ENCODE data around the gene CLEC4E. TPM values are rescaled to one million over a fixed set of nuclear protein-coding genes. Genes with fewer than 3 reads are reported as not detected.
"Not testable (repeated sequence)": the region's sequence is repeated elsewhere in the genome, so short reads cannot be mapped to it uniquely, and the experiment has no call there.

Gene CLEC4E
- total RNA-seq, 6 experiments from 2014 or later = 0.42 to 3.1 (median 0.99) TPM

DNA sequence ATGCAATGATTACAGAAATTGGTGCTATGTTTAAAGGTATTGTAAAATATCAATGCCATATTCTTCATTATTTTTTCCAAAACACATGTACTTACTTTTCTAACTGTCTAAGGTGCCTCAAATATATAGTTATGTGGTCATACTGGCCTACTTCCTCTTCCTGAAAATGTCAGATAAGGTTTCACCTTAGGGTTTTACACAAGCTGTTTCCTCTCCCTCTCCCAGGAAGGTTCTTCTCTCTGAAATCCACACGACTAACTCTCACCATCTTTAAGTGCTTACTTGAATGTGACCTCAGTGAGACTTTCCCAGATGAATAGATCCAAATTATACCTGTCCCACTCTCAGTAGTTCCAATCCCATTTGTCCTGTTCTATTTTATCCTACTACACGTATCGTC, 39.0 kb downstream of the CLEC4E start:
- Histone ChIP-seq H3K27me3 (no peaks in the 10 kb centered on the region), H3K9me3 (no peaks in the 10 kb centered on the region), H3K36me3 (no peaks in the 10 kb centered on the region), H3K27ac (no peak overlapping the region), H3K4me3 (no peak overlapping the region), H3K4me1 (no peaks in the 10 kb centered on the region)
- TF ChIP-seq, protein P1, sequence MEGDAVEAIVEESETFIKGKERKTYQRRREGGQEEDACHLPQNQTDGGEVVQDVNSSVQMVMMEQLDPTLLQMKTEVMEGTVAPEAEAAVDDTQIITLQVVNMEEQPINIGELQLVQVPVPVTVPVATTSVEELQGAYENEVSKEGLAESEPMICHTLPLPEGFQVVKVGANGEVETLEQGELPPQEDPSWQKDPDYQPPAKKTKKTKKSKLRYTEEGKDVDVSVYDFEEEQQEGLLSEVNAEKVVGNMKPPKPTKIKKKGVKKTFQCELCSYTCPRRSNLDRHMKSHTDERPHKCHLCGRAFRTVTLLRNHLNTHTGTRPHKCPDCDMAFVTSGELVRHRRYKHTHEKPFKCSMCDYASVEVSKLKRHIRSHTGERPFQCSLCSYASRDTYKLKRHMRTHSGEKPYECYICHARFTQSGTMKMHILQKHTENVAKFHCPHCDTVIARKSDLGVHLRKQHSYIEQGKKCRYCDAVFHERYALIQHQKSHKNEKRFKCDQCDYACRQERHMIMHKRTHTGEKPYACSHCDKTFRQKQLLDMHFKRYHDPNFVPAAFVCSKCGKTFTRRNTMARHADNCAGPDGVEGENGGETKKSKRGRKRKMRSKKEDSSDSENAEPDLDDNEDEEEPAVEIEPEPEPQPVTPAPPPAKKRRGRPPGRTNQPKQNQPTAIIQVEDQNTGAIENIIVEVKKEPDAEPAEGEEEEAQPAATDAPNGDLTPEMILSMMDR (IDR thresholded peaks at IDR 0.05) = no peak
- no peak for TF ChIP-seq POLR2A (IDR thresholded peaks at IDR 0.05)
- 65% methylated on average over 3 of the region's 3 CpGs for WGBS (ENCODE audit: insufficient coverage, low coverage, low lambda C conversion rate, missing lambda C conversion rate)
- DNase-seq (no peak), ATAC-seq (no peak)
- intact Hi-C loops (cut with DNase I) = no loop called here

DNA sequence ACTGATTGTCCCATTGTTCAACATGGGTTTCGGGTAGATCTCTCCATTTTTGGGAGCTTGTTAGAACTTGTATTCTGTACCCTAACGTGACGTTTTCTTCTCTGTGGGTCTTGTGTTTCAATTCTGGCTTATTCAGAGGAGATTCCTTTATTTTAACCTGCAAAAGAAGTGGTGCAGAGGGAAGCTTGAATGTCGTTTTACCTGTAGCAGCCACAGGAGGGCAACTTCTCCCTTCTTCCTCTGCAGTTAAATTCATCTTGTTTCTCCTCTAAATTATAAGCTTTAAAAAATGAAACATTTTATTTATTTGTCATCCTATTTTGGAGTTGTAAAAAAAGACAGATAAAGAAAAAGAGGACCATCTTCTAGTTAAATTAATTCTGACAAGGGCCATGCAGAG, 41.1 kb downstream of the CLEC4E start:
- Histone ChIP-seq H3K36me3 (no peaks in the 10 kb centered on the region), H3K4me3 (no peak overlapping the region), H3K4me1 (no peaks in the 10 kb centered on the region), H3K27ac (no peak overlapping the region), H3K27me3 (no peaks in the 10 kb centered on the region), H3K9me3 (no peaks in the 10 kb centered on the region)
- TF ChIP-seq POLR2A (IDR thresholded peaks at IDR 0.05) = no peak
- TF ChIP-seq, protein P1 (IDR thresholded peaks at IDR 0.05) = no peak
- ATAC-seq (no peak), DNase-seq (no peak)
- 33% methylated on average over 4 of the region's 4 CpGs for WGBS (ENCODE audit: insufficient coverage, low coverage, low lambda C conversion rate, missing lambda C conversion rate)
- intact Hi-C loops (cut with DNase I) = no loop called here

DNA sequence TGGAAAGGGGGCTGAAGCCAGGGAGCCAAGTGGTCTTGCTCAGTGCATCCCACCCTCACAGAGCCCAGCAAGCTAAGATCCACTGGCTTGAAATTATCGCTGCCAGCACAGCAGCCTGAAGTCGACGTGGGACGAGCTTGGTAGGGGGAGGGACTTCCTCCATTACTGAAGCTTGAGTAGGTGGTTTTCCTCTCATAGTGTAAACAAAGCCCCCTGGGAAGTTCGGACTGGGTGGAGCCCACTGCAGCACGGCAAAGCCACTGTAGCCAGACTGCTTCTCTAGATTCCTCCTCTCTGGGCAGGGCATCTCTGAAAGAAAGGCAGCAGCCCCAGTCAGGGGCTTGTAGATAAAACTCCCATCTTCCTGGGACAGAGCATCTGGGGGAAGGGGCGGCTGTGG, 44.6 kb downstream of the CLEC4E start:
- WGBS (ENCODE audit: insufficient coverage, low coverage, low lambda C conversion rate, missing lambda C conversion rate) = no CpG with 5 or more reads among the region's 7 CpGs
- DNase-seq; H3K36me3 ChIP-seq; intact Hi-C loops (cut with DNase I); H3K27me3 ChIP-seq; H3K27ac ChIP-seq; H3K4me1 ChIP-seq; H3K9me3 ChIP-seq; H3K4me3 ChIP-seq; ATAC-seq: not testable (repeated sequence)

DNA sequence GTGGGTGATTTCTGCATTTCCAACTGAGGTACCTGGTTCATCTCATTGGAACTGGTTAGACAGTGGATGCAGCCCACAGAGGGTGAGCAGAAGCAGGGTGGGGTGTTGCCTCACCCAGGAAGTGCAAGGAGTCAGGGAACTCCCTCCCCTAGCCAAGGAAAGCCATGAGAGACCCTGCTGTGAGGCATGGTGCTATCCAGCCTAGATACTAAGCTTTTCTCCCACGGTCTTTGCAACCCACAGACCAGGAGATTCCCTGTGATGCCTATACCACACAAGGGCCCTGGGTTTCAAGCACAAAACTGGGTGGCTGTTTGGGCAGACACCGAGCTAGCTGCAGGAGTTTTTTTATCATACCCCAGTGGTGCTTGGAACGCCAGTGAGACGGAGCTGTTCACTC, 45.0 kb downstream of the CLEC4E start:
- WGBS (ENCODE audit: insufficient coverage, low coverage, low lambda C conversion rate, missing lambda C conversion rate) = 20% methylated on average over 1 of the region's 4 CpGs
- H3K27ac ChIP-seq; H3K27me3 ChIP-seq; H3K36me3 ChIP-seq; ATAC-seq; H3K4me1 ChIP-seq; H3K4me3 ChIP-seq; H3K9me3 ChIP-seq; intact Hi-C loops (cut with DNase I); DNase-seq: not testable (repeated sequence)

DNA sequence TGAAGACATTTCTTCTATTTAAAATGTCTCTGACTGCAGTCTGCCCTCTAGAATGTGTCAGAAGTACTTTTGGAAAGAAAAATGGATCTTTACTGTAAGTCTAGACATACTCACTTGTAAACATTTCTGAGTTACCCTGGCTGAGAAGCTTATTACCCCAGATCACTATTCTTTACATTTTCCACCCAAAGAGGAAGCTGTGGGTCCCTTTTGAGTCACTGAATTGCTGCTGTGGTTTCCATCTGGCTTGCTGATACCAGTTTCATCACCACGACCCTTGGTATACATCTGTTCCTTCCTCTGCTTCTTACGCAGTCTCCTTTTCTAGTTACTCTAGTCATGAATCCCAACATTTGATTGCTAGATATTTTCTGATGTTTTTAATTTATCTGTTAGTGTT, 47.6 kb downstream of the CLEC4E start:
- H3K4me1 ChIP-seq = no peaks in the 10 kb centered on the region
- no peak for TF ChIP-seq POLR2A (IDR thresholded peaks at IDR 0.05)
- TF ChIP-seq, protein P1 (IDR thresholded peaks at IDR 0.05) = no peak
- no peaks in the 10 kb centered on the region for H3K9me3 ChIP-seq
- peak; percentile 44 to 69 (median 56) for ATAC-seq
- no peak overlapping the region for H3K27ac ChIP-seq
- H3K36me3 ChIP-seq = no peaks in the 10 kb centered on the region
- intact Hi-C loops (cut with DNase I) = no loop called here
- H3K4me3 ChIP-seq = no peak overlapping the region
- no peaks in the 10 kb centered on the region for H3K27me3 ChIP-seq
- DNase-seq = no peak
- 56% methylated on average over 1 of the region's 2 CpGs for WGBS (ENCODE audit: insufficient coverage, low coverage, low lambda C conversion rate, missing lambda C conversion rate)
